GM06990 (cell line): ENCODE data around the gene ADORA2A.

Experiments used
- DNase-seq: peaks from one replicate; pipeline ENCODE4 v3.0.0-alpha.2; 2011; ENCODE audit not compliant: insufficient read length; ENCODE audit errors: extremely low read depth
- H3K27me3 ChIP-seq: replicated peaks from 2 replicates; pipeline ENCODE4 v1.6.0; 2011; ENCODE audit warnings: low read length; ENCODE audit not compliant: control insufficient read depth, insufficient read depth
- H3K36me3 ChIP-seq: 2 replicates; pipeline ENCODE4 v1.5.1; 2011; ENCODE audit warnings: low read length; ENCODE audit not compliant: control insufficient read depth, insufficient read depth
- H3K4me3 ChIP-seq: replicated peaks from 2 replicates; pipeline ENCODE4 v1.5.1; 2011; ENCODE audit warnings: low read depth, mild to moderate bottlenecking, control low read depth, low read length
- TF ChIP-seq, protein P1 (sequence below): IDR thresholded peaks from 2 replicates; pipeline ENCODE4 v1.5.1; 2011; ENCODE audit warnings: low read length, control low read depth, mild to moderate bottlenecking, inconsistent platforms; ENCODE audit not compliant: insufficient read depth, poor library complexity, severe bottlenecking

The ADORA2A gene

DNA sequence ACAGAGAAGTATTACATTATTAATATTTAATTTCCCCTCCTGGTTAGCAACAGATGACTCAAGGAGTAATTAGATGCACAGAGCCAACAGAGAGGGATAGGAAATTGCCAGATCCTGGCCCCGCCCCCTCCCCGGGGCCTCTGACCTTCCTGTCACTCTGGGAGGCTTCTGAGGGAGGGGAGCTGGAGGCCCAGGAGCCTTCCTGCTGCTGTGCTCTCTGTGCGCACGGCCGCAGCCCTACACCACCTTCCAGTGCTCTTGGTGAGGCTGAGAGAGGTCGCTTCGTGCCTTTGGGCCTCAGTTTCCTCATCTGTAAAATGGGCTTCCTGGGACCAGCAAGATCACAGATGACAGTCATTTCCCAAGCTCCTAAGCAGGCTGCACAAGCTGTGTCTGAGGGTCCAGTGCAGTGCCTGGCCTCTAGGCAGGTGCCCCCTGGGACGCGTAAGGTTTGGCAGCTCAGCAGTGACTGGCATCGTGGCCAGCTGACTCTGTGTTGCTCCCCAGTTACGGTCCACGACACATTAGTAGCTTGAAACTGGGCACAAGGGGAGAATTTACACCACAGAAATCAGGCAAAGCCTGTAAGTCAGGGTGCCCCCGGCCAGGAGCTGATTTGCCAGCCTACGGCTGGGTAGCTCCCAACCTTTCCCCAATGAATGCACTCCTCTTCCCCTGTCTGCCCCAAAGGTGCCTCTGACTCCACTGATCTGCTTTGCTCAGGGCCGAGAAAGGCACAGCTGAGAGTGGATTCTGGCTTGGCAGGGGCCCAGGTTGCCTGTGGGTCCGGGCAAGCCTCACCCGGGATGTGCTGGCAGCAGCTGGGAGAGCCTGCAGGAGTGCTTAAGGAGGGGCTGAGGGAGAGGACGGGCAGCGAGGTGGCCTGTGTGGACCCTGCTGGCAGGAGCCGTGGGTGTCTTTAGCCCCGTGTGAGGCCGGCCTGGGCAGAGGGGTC lies 2.3 kb downstream of the ADORA2A start:
- peak; percentile 57 for DNase-seq
- Histone ChIP-seq H3K4me3 (peak overlapping the region; percentile 77), H3K36me3 (peaks cover 8% of the 10 kb centered on the region), H3K27me3 (no peaks in the 10 kb centered on the region)
- TF ChIP-seq, protein P1, sequence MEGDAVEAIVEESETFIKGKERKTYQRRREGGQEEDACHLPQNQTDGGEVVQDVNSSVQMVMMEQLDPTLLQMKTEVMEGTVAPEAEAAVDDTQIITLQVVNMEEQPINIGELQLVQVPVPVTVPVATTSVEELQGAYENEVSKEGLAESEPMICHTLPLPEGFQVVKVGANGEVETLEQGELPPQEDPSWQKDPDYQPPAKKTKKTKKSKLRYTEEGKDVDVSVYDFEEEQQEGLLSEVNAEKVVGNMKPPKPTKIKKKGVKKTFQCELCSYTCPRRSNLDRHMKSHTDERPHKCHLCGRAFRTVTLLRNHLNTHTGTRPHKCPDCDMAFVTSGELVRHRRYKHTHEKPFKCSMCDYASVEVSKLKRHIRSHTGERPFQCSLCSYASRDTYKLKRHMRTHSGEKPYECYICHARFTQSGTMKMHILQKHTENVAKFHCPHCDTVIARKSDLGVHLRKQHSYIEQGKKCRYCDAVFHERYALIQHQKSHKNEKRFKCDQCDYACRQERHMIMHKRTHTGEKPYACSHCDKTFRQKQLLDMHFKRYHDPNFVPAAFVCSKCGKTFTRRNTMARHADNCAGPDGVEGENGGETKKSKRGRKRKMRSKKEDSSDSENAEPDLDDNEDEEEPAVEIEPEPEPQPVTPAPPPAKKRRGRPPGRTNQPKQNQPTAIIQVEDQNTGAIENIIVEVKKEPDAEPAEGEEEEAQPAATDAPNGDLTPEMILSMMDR = no peak

DNA sequence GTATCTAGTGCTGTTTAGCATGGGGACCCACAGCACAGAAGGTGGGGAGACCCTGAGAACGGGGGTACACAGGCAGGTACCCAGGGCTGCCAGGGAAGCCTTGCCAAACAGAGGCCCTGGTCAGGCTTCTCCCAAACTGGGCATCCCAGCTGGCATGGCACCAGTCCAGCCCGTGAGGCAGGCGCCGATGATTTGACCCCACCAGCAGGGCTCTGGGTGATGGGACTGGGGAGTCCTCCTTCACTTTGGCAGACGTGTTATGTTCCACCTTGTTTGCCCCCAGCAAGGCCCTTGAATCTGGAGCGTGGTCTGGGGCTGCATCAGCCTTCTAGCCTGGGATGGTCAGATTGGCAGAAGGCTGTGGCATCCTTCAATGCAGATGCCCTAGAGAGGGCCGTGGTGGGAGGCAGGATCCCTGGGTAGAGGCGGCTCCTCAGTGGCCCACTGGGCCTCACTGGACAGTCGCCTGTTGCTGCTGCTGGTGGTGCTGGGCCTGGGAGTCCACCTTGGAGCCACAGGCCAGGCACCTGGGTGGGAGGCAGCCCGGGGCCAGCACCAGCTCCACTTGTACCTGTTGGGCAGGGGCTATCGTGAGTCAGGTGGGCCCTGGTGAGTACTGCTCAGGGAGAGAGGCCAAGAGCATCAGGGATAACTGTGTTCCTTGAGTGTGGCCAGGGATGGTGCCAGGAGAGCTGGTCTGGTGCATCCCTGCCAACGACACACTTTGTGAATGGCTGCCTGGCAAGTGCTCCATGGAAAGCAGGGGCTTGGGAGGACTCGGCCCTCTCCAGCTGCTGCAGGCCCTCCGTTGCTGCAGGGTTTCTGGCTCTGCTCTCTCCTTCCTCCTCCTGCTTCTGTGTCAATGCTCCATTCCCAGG lies 3.3 kb downstream of the ADORA2A start:
- H3K27me3 ChIP-seq = no peaks in the 10 kb centered on the region
- DNase-seq = no peak
- H3K4me3 ChIP-seq = no peak overlapping the region
- peaks cover 8% of the 10 kb centered on the region for H3K36me3 ChIP-seq
- TF ChIP-seq, protein P1 = no peak

GRCh38 chr22:24431309-24432034 lies 4.1 kb downstream of the ADORA2A start:
- H3K36me3 ChIP-seq = peaks cover 9% of the 10 kb centered on the region
- TF ChIP-seq, protein P1 = no peak
- no peak for DNase-seq
- H3K4me3 ChIP-seq = no peak overlapping the region
- H3K27me3 ChIP-seq = no peaks in the 10 kb centered on the region

DNA sequence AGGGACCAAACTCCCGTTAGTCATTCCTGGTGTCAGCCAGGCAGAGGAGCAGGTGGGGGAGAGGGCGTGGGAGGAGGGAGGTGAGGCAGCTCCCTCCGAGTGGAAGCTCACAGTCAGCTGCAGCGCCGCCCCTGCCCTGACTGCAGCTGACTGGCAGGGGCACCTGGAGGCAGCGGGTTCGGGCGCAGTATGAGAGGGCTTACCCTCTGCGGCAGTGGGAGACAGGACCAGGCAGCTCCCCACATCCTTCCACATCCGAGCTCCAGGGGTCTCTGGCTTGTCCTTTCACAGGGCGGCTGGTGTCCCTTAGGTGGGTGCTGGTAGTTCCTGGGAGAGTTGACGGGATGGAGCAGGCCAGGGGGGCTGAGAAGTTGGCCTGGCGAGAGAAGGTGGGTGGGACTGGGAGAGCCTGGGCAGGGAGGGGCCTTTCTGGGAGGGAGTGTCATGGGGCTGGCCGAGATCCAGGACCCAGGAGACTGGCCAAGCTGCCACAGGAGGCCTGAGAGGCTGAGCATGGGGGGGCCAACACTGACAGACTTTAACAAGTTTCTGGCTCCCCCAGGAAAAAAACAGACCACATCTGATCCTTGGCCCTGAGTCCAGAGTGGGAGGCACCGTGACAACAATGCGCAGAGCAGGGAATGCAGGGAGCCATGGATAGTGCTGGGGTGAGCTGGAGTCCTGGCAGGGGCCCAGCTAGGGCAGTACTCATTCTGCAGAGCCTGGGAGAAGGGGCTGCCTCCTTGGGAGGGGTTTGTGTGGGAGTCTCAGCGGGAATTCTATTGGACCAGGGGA lies 4.9 kb downstream of the ADORA2A start:
- TF ChIP-seq, protein P1 = no peak
- H3K27me3 ChIP-seq = no peaks in the 10 kb centered on the region
- no peak for DNase-seq
- H3K36me3 ChIP-seq = peaks cover 9% of the 10 kb centered on the region
- no peak overlapping the region for H3K4me3 ChIP-seq
